Sigmoid colon (tissue), 7 donors: ENCODE measurements around the gene UPF3A. TPM values are rescaled to one million over a fixed set of nuclear protein-coding genes. Genes with fewer than 3 reads are reported as not detected.

Experiments
- DNase-seq: peaks from one replicate; pipeline ENCODE4 v3.0.0-alpha.2; 2019
- H3K27ac ChIP-seq, 4 donors: fragments of 200-600 bp; sonication (generic); one replicate each; pipeline ENCODE4 v1.5.1; 2016 to 2019; ENCODE audit warnings: mild to moderate bottlenecking in 1 of 4
- H3K27me3 ChIP-seq, 3 donors: fragments of 200-600 bp; sonication (generic); one replicate each; pipeline ENCODE4 v1.5.1; 2019; ENCODE audit warnings: mild to moderate bottlenecking in 1 of 3
- H3K36me3 ChIP-seq, 4 donors: fragments of 200-600 bp; sonication (generic); one replicate each; pipeline ENCODE4 v1.5.1; 2016 to 2019
- H3K4me1 ChIP-seq, 4 donors: fragments of 200-600 bp; sonication (generic); one replicate each; pipeline ENCODE4 v1.5.1; 2017 to 2019
- H3K4me3 ChIP-seq, 4 donors: fragments of 200-600 bp; sonication (generic); one replicate each; pipeline ENCODE4 v1.5.1; 2017 to 2019; ENCODE audit warnings: mild to moderate bottlenecking in 2 of 4, moderate library complexity in 1 of 4
- H3K9me3 ChIP-seq, 4 donors: fragments of 200-600 bp in 3 of 4; sonication (generic) in 3 of 4; one replicate each; pipeline versions ENCODE4 v1.5.1 to v1.6.1; 2013 to 2019
- CTCF ChIP-seq, 4 experiments: fragments of 450-650 bp in 3 of 4; fragments of 200-600 bp in 1 of 4; IDR thresholded peaks; one replicate each; pipeline ENCODE4 v1.5.1; 2016 to 2019; ENCODE audit warnings: antibody characterized with exemption in 4 of 4, mild to moderate bottlenecking in 3 of 4, moderate library complexity in 2 of 4
- EP300 ChIP-seq, 4 donors: sonication (generic); formaldehyde crosslinking; IDR thresholded peaks; one replicate each; pipeline ENCODE4 v1.6.1; 2017; ENCODE audit warnings: antibody characterized with exemption in 4 of 4
- POLR2A ChIP-seq, 2 donors: fragments of 450-650 bp; IDR thresholded peaks; one replicate each; pipeline ENCODE4 v1.6.1; 2016; ENCODE audit warnings: antibody characterized with exemption in 2 of 2, mild to moderate bottlenecking in 2 of 2, moderate library complexity in 2 of 2
- POLR2AphosphoS5 ChIP-seq, 4 donors: sonication (generic); formaldehyde crosslinking; IDR thresholded peaks; one replicate each; pipeline ENCODE4 v1.6.1; 2017; ENCODE audit warnings: antibody characterized with exemption in 4 of 4
- WGBS, 2 donors: extraction: QIAGEN DNeasy Blood & Tissue Kit; methylation state at CpG; one replicate each; pipeline ENCODE4 v1.1.7; 2013; 5-methylcytosine and 5-hydroxymethylcytosine counted together
- intact Hi-C: fragments of 100-400 bp; cut with DNase I; formaldehyde crosslinking; loops from one replicate; pipeline ENCODE4 v1.15.1; 2023
- polyA plus RNA-seq, 3 donors: library from polyadenylated mRNA; stranded (reverse); fragments of 200-250 nt; gene quantifications; one replicate each; pipeline ENCODE4 v1.2.3, GENCODE V29; 2013
- total RNA-seq, 4 donors: library from RNA; depleted of rRNA; stranded (reverse); fragments of >200 nt; gene quantifications; one replicate each; pipeline ENCODE4 v1.1.0, GENCODE V29; 2016
- donor health status: healthy with polysubstance abuse.
- donor health status: Bipolar disorder and iron deficiency.
- donor health status: healthy.

The UPF3A gene
- total and polyA plus RNA-seq, 7 donors, result 25.7 to 65.9 (median 41.0) TPM

GRCh38 chr13:114284680-114285079 lies 3.3 kb downstream of the UPF3A start:
- 95 to 96% methylated on average over 8 of the region's 8 CpGs for WGBS, 2 donors
- TF ChIP-seq POLR2AphosphoS5 (IDR thresholded peaks at IDR 0.05) (no peak), CTCF (IDR thresholded peaks at IDR 0.05) (no peak), POLR2A (IDR thresholded peaks at IDR 0.05) (no peak), EP300 (IDR thresholded peaks at IDR 0.05) (no peak)

GRCh38 chr13:114285166-114285808 lies 3.9 kb downstream of the UPF3A start:
- Histone ChIP-seq H3K9me3 (no peaks in the 10 kb centered on the region), H3K36me3 (peaks cover 0 to 45% (median 8%) of the 10 kb centered on the region in 4 donors), H3K4me1 (peaks cover 0 to 30% (median 18%) of the 10 kb centered on the region in 4 donors), H3K27me3 (no peaks in the 10 kb centered on the region), H3K4me3 (no peak overlapping the region), H3K27ac (no peak overlapping the region)
- no peak for DNase-seq
- intact Hi-C loops, result no loop called here
- 86 to 90% methylated on average over 4 of the region's 4 CpGs for WGBS, 2 donors
- no peak for TF ChIP-seq POLR2A (IDR thresholded peaks at IDR 0.05)
- TF ChIP-seq CTCF (IDR thresholded peaks at IDR 0.05), result no peak
- no peak for TF ChIP-seq EP300 (IDR thresholded peaks at IDR 0.05)
- TF ChIP-seq POLR2AphosphoS5 (IDR thresholded peaks at IDR 0.05), result no peak

More at GRCh38 chr13:114284680-114285079, 3.3 kb downstream of the UPF3A start:
- H3K27ac ChIP-seq, result no peak overlapping the region
- no peaks in the 10 kb centered on the region for H3K27me3 ChIP-seq
- H3K9me3 ChIP-seq, result no peaks in the 10 kb centered on the region
- DNase-seq, result no peak
- H3K4me1 ChIP-seq, result peaks cover 0 to 35% (median 20%) of the 10 kb centered on the region in 4 donors
- H3K36me3 ChIP-seq, result peaks cover 0 to 39% (median 8%) of the 10 kb centered on the region in 4 donors
- intact Hi-C loops, result no loop called here
- H3K4me3 ChIP-seq, result no peak overlapping the region

- TF ChIP-seq POLR2AphosphoS5 (IDR thresholded peaks at IDR 0.05) (no peak), POLR2A (IDR thresholded peaks at IDR 0.05) (no peak)
- Histone ChIP-seq H3K27me3 (no peaks in the 10 kb centered on the region), H3K4me3 (no peak overlapping the region), H3K9me3 (no peaks in the 10 kb centered on the region), H3K27ac (no peak overlapping the region), H3K36me3 (peaks cover 0 to 58% (median 11%) of the 10 kb centered on the region in 4 donors), H3K4me1 (peaks cover 0 to 22% (median 13%) of the 10 kb centered on the region in 4 donors)
- WGBS, 2 donors, result 95 to 98% methylated on average over 8 of the region's 8 CpGs
- no peak for DNase-seq
- intact Hi-C loops, result no loop called here
Observed at GRCh38 chr13:114286808-114287207, 5.4 kb downstream of the UPF3A start.

GRCh38 chr13:114288157-114288591 lies 6.8 kb downstream of the UPF3A start:
- Histone ChIP-seq H3K4me1 (peaks cover 0 to 14% (median 5%) of the 10 kb centered on the region in 4 donors), H3K9me3 (no peaks in the 10 kb centered on the region), H3K36me3 (peaks cover 0 to 71% (median 21%) of the 10 kb centered on the region in 4 donors), H3K27me3 (no peaks in the 10 kb centered on the region), H3K4me3 (no peak overlapping the region), H3K27ac (no peak overlapping the region)
- WGBS, 2 donors, result 95% methylated on average over 8 of the region's 8 CpGs
- intact Hi-C loops, result no loop called here
- TF ChIP-seq POLR2AphosphoS5 (IDR thresholded peaks at IDR 0.05) (no peak), EP300 (IDR thresholded peaks at IDR 0.05) (no peak), POLR2A (IDR thresholded peaks at IDR 0.05) (no peak), CTCF (IDR thresholded peaks at IDR 0.05) (no peak)
- no peak for DNase-seq

GRCh38 chr13:114296448-114296847 lies 15.0 kb downstream of the UPF3A start:
- no peaks in the 10 kb centered on the region for H3K9me3 ChIP-seq
- no peaks in the 10 kb centered on the region for H3K4me1 ChIP-seq
- TF ChIP-seq CTCF (IDR thresholded peaks at IDR 0.05) (no peak), EP300 (IDR thresholded peaks at IDR 0.05) (no peak), POLR2AphosphoS5 (IDR thresholded peaks at IDR 0.05) (no peak), POLR2A (IDR thresholded peaks at IDR 0.05) (no peak)
- H3K36me3 ChIP-seq, result peaks cover 6 to 59% (median 24%) of the 10 kb centered on the region in 4 donors
- H3K4me3 ChIP-seq, result no peak overlapping the region
- no peak for DNase-seq
- intact Hi-C loops, result no loop called here
- H3K27me3 ChIP-seq, result no peaks in the 10 kb centered on the region
- no peak overlapping the region for H3K27ac ChIP-seq
- WGBS, 2 donors, result 88 to 93% methylated on average over 10 of the region's 10 CpGs
